C1 segment of cervical spinal cord (tissue), 14 donors: ENCODE results near the gene FN3K.
"Not testable (repeated sequence)": the region's sequence is repeated elsewhere in the genome, so short reads cannot be mapped to it uniquely, and the experiment has no call there.

Source experiments
- DNase-seq, 14 donors: peaks; one replicate each; lab custom pipeline; 2025; lab: John Stamatoyannopoulos, UW

The FN3K gene

GRCh38 chr17:82736511-82737185 is 1.2 kb downstream of the FN3K start:
- DNase-seq = peak in 2 of 14 donors; percentile 6

DNA sequence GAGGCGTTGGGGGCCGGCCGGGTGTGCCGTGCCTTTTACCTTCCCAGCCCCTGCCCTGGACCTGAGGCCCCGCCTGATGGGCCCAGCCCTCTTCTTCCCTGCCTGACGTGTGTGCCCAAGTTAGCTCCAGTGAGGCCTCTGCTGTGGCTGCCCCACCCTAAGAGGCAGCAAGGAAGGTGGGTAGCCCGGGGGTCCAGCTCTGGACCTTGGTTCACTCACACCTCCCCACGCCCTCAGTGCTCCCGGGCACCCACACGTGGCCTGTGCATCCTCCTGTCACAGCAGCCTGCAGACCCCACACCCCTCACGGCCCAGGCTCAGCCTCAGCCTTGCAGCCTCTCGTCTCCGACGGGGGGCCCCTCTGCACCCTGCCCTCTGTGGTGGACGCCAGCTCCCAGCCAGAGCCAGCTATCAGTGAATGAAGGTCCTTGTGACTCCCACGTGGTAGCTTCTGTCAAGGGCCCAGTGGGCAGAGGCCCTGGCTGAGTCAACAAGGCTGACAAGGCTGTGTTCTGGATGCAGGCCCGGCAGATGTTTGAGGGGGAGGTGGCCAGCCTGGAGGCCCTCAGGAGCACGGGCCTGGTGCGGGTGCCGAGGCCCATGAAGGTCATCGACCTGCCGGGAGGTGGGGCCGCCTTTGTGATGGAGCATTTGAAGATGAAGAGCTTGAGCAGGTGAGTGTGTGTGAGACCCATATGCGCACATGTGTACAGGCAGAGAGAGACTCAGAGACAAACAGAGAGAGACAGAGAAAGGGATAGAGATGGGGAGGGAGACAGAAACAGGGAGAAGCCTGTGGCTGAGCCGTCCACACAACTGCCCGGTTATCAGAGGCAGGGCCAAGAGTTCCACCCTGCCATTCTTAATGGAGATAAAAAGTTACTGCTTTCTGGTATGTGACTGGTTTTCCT is 2.8 kb downstream of the FN3K start:
- peak in 13 of 14 donors; percentile 19 to 97 (median 90) for DNase-seq

GRCh38 chr17:82740906-82741759 is 5.7 kb downstream of the FN3K start:
- DNase-seq = no peak

GRCh38 chr17:82743344-82744219 is 8.2 kb downstream of the FN3K start:
- DNase-seq = no peak

DNA sequence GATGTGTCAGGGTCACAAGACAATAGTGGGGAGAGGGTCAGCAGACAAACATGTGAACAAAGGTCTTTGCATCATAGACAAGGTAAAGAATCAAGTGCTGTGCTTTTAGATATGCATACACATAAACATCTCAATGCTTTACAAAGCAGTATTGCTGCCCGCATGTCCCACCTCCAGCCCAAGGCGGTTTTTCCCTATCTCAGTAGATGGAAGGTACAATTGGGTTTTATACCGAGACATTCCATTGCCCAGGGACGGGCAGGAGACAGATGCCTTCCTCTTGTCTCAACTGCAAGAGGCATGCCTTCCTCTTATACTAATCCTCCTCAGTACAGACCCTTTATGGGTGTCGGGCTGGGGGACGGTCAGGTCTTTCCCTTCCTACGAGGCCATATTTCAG is 9.3 kb downstream of the FN3K start:
- DNase-seq = not testable (repeated sequence)

DNA sequence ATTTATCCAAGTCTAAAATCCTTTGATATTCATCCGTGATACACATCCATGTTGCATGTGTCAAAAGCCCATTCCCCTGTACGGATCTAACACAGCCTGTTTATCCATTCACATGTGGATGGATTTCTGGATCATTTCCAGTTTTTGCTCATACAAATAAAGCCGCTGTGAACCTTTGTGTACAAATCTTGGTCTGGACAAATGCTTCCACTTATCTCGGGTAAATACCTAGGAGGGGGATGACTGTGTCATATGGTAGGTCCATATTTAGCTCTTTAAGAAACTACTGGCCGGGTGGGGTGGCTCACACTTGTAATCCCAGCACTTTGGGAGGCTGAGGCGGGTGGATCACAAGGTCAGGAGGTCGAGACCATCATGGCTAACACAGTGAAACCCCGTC is 10.1 kb downstream of the FN3K start:
- no peak for DNase-seq

- no peak for DNase-seq
Measured at GRCh38 chr17:82748756-82749155, 13.3 kb downstream of the FN3K start.

- DNase-seq = no peak
Measured at GRCh38 chr17:82750241-82750908, 15.0 kb downstream of the FN3K start.

- DNase-seq = peak in 1 of 14 donors; percentile 48
Measured at GRCh38 chr17:82751171-82751570, 15.8 kb downstream of the FN3K start.

DNA sequence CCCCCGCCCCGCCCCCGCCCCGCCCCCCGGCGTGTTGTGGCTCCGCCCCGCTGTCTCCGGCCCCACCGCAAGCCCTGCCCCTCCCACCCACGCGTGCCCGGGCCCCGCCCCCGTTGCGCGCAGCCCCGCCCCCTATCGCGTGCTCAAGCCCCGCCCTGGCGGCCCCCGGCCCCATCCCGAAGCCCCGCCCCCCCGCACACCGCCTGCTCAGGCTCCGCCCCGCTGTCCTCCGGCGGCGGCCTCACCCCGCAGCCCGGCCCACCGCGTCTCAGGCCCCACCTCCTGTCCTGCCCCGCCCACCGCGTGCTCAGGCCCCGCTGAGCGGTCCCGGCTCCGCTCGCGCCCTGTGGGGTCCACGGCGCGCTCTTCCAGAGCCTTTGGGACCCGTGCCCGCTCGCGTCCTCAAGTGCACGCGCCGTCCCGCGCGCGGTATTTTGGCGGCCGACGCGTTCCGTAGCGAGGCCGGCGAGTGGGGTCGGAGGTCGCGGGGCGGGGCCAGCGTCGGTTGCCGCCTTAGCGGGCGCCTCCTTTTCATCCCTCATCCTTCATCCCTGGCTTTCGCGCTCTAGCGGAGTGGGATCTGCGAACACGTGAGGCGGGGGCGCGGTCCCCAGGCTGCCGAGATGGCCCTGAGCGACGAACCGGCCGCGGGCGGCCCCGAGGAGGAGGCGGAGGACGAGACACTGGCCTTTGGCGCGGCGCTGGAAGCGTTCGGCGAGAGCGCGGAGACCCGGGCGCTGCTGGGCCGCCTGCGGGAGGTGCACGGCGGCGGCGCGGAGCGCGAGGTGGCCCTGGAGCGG is 16.4 kb downstream of the FN3K start, which contains the start of gene TBCD:
TBCD (plus strand) TSS at position 495 of the 800 bp plus-strand sequence; CDS start at position 624, 129 bp downstream.
- DNase-seq = peak in 13 of 14 donors; percentile 59 to 97 (median 87)

DNA sequence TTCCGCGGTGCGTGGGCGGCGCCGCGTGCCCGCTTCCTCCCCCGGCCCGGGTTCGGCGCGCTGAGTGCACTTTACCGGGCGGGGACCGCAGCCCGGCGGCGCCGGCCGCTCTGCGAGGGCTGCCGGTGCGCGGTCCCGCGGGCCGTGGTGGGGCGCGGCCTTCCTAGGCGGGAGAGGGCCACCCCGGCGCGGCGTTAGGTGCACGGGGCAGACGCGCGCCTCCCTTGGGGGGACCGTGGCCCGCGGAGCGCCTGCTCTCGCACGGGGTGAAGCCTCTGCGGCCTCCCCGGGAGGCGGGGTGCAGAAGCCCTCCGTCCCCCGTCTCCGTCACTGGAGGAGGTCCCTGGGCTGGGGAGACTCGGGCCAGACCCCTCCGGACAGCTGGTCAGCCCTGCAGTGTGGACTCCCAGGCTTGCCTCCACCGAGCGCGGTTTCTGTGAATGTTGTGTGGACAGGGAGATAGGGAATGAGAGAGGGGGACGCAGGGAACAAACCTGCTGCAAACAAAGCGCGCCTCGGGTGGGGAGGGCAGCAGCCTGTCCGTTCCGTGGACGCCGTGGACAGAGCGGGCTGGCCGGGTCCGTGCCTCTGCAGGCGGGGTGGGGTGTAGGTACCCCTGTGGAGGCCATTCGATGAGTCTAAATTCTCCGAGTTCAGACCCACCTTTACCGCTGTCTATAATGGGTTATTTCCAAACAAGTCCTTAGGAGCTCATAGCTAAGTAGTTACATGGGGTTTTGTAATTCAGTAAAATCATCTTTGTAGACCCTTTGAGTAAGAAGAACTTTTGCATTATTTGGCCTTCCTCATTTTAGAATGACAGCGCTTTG is 17.2 kb downstream of the FN3K start:
- peak in 3 of 14 donors; percentile 24 to 53 (median 42) for DNase-seq

GRCh38 chr17:82753201-82753464 is 17.7 kb downstream of the FN3K start:
- DNase-seq = no peak

DNA sequence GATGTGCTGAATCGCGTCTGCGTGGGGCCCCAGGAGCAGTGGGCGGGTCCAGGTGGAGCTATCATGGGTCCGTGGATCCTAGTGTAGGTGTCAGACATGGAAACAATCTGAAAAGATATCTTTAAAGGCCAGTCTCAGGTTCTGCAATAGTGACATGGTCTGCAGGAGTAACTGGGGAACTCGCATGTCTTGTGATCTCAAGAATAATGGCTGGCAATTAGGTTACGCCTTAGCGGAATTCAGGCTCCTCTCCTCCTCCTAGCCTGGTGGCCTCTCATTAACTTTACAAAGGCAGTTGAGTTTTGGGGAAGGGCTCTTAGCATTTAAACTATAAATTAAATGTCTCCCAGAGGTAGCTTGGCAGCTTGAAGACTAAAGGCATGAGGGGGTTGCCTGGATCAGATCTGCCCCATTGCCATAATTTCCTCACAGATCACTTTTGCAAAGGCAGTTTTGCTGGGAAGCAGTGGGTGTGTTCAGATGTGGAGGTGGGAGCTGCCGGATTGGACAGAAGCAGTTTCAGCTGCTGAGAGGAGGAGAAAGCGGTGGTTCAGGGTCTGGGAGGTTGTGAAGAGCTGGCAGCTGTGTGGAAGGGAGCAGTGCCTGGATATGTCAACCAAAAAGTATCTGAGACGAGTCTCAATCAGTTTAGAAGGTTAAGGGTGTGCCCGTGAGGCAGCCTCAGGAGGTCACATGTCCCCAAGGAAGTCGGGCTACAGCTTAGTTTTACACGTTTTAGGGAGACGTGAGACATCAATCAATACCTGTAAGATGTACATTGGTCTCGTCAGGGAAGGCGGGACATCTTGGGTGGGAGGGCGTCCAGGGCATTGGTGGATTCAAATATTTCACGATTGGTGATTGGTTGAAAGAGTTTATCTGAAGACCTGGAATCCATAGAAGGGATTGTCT is 19.1 kb downstream of the FN3K start:
- DNase-seq = no peak

DNA sequence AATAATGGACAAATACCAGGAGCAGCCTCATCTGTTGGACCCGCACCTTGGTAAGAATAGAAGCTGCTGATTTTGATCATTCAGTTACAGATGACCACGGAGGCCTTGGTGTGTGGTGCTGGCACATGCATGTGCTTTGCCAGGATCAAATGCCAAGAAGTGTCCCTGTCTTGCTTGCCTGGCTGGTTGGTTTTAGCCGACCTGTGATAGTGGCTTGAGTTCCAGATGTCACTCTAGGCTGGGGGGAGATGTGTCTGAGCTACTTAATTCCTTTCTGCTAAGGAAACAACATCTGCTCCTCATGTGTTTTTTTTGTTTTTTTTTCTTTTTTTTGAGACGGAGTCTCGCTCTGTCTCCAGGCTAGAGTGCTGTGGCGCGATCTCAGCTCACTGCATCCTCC is 20.8 kb downstream of the FN3K start:
- DNase-seq = no peak

DNA sequence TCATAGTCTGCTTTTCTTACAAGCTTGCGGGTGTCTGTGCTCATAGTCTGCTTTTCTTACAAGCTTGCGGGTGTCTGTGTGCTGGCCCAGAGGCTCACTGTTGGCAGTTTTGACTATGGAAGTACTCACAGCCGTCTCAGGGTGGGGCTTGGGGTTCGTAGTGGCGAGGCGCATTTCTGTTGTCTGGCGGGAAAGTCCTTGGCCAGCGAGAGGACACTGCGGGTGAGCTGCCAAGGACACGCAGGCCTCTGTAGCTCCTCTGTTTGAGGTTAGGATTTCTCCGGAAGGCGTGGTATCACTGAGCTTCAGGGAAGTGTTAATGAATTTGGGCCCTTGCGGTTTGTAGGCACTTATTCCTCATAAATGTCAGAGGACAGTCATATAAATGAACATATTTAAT is 30.0 kb downstream of the FN3K start:
- peak in 1 of 14 donors; percentile 19 for DNase-seq

DNA sequence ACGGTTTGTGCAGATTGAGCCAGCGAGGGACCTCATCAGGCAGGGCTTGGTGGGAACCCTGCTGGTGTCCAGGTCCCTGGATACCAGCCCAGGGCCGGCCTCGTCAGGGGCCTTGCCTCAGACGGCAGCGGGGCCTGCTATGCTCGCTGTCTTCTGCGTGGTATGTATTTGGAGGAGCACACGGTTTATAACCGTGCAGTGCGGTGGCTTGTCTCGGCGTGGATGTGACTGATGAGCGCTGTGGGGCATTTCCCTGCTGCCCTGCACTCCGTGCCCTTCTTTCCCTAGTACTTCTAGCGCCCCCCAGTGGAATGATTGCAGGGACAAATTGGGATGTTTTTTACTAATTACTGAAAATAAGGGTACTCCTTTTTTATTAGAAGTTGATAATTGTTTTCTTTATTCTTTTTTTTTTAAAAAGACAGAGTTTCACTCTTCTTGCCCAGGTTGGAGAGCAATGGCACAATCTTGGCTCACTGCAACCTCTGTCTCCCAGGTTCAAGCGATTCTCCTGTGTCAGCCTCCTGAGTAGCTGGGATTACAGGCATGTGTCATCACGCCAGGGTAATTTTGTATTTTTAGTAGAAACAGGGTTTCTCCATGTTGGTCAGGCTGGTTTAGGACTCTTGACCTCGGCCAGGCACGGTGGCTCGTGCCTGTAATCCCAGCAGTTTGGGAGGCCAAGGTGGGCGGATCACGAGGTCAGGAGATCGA is 31.8 kb downstream of the FN3K start:
- peak in 8 of 14 donors; percentile 20 to 66 (median 26) for DNase-seq

GRCh38 chr17:82769041-82769440 is 33.6 kb downstream of the FN3K start:
- DNase-seq = no peak
